DND-41 (cell line): ENCODE results near the gene MYO1C.

Experiments used
- EZH2 ChIP-seq: IDR thresholded peaks from 3 replicates; pipeline ENCODE4 v1.6.1; 2012; ENCODE audit warnings: borderline replicate concordance, low read depth, mild to moderate bottlenecking, moderate library complexity, low read length, inconsistent platforms; ENCODE audit not compliant: severe bottlenecking
- TF ChIP-seq, protein P1 (sequence below): IDR thresholded peaks from 2 replicates; pipeline ENCODE4 v1.5.1; 2012; ENCODE audit warnings: borderline replicate concordance, low read length, moderate library complexity, mild to moderate bottlenecking; ENCODE audit not compliant: poor library complexity, severe bottlenecking; ENCODE audit errors: extremely low read depth

DNA sequence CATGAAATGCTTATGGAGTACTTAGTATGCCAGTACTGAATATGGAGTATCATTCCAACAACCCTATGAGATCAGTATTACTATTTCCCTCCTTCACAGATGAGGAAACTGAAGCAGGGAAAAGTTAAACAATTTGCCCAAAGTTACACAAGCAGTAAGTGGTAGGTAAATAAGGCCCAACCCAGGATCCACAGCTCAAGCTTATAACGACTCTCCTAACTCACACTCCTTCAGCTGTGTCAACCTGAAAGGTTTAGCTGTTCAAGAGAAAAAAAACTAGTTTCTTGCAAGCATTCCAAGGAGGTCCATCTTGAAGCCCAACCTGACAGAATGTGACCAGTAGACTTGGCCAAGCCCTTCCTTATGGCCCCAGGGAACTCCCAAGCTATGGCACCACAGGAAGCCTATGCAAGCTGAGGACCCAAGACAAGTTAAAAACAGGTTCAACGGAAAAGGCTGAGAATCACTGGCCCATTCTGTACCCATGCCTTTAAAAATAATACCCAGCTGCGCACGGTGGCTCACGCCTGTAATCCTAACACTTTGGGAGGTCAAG is 43.0 kb downstream of the MYO1C start:
- TF ChIP-seq, protein P1, sequence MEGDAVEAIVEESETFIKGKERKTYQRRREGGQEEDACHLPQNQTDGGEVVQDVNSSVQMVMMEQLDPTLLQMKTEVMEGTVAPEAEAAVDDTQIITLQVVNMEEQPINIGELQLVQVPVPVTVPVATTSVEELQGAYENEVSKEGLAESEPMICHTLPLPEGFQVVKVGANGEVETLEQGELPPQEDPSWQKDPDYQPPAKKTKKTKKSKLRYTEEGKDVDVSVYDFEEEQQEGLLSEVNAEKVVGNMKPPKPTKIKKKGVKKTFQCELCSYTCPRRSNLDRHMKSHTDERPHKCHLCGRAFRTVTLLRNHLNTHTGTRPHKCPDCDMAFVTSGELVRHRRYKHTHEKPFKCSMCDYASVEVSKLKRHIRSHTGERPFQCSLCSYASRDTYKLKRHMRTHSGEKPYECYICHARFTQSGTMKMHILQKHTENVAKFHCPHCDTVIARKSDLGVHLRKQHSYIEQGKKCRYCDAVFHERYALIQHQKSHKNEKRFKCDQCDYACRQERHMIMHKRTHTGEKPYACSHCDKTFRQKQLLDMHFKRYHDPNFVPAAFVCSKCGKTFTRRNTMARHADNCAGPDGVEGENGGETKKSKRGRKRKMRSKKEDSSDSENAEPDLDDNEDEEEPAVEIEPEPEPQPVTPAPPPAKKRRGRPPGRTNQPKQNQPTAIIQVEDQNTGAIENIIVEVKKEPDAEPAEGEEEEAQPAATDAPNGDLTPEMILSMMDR: no peak
- TF ChIP-seq EZH2: no peak
